Activated naive CD4-positive, alpha-beta T cell treated with anti-CD3 and anti-CD28 coated beads for 36 hours (primary cell): ENCODE results near the gene MAPKAPK3. TPM values are rescaled to one million over a fixed set of nuclear protein-coding genes. Genes with fewer than 3 reads are reported as not detected.
"Not testable (repeated sequence)": the region's sequence is repeated elsewhere in the genome, so short reads cannot be mapped to it uniquely, and the experiment has no call there.

Experiments
- CTCF ChIA-PET: fragments of 350-600 bp; sonication (Branson Sonifier 250); formaldehyde crosslinking; loops from one replicate; lab custom pipeline; 2021; ENCODE audit warnings: antibody characterized with exemption; lab: Charles Lee
- DNase-seq: peaks from one replicate; pipeline ENCODE4 v3.0.0-alpha.2; 2020
- H3K27ac Mint-ChIP-seq: one replicate; pipeline ENCODE4 v1.8.0; 2021; ENCODE audit warnings: mild to moderate bottlenecking, mixed read lengths
- H3K27me3 Mint-ChIP-seq: one replicate; pipeline ENCODE4 v1.8.0; 2021; ENCODE audit warnings: low read depth, mixed read lengths
- H3K36me3 Mint-ChIP-seq: one replicate; pipeline ENCODE4 v1.8.0; 2021; ENCODE audit warnings: low read depth, mixed read lengths
- H3K4me1 Mint-ChIP-seq: one replicate; pipeline ENCODE4 v1.8.0; 2021; ENCODE audit warnings: low read depth, mixed read lengths
- H3K4me3 Mint-ChIP-seq: one replicate; pipeline ENCODE4 v1.8.0; 2021; ENCODE audit warnings: mild to moderate bottlenecking, moderate library complexity, mixed read lengths
- H3K9me3 Mint-ChIP-seq: one replicate; pipeline ENCODE4 v1.8.0; 2021; ENCODE audit warnings: mixed read lengths
- intact Hi-C: fragments of 100-400 bp; cut with micrococcal nuclease; formaldehyde crosslinking; loops from one replicate; pipeline ENCODE4 v1.15.1; 2023
- microRNA-seq: library from miRNA; unstranded; fragments of <30 nt; microRNA quantifications from one replicate; pipeline ENCODE4 v1.2.0, GENCODE V29; 2022; ENCODE audit warnings: borderline microRNAs expressed, borderline replicate concordance
- total RNA-seq, 2 experiments: library from RNA; stranded (reverse); gene quantifications; one replicate each; pipeline ENCODE4 v1.2.3, GENCODE V29; 2021

Gene MAPKAPK3
- total RNA-seq, 2 experiments from 2014 or later = 105 to 106 TPM

GRCh38 chr3:50676031-50676705 is 59.2 kb downstream of the MAPKAPK3 start:
- CTCF ChIA-PET = interaction anchor here (0.6 to 3.4 kb wide), 17 partner anchors 8 to 724 kb away, joined by 3 to 16 read pairs (median 3); no protein-coding TSS in a partner anchor
- Mint-ChIP-seq H3K27me3 (peaks cover 37% of the 10 kb centered on the region), H3K4me1 (peaks cover 7% of the 10 kb centered on the region), H3K27ac (no peak overlapping the region), H3K9me3 (no peaks in the 10 kb centered on the region), H3K36me3 (no peaks in the 10 kb centered on the region), H3K4me3 (no peak overlapping the region)
- DNase-seq = no peak
- intact Hi-C loops = loop anchor here (5.0 kb wide), 2 partner anchors 696 to 711 kb away; partner anchors contain the start of gene MANF

GRCh38 chr3:50687127-50687751 is 70.3 kb downstream of the MAPKAPK3 start:
- no peaks in the 10 kb centered on the region for H3K36me3 Mint-ChIP-seq
- CTCF ChIA-PET = interaction anchor here (0.8 kb wide), 1 partner anchor 16 kb away, joined by 3 read pairs; no protein-coding TSS in a partner anchor

GRCh38 chr3:50687916-50688315 is 71.0 kb downstream of the MAPKAPK3 start:
- peaks cover 5% of the 10 kb centered on the region for H3K27me3 Mint-ChIP-seq
- CTCF ChIA-PET = no interaction called here
- no peak overlapping the region for H3K27ac Mint-ChIP-seq
- no peaks in the 10 kb centered on the region for H3K36me3 Mint-ChIP-seq
- H3K4me1 Mint-ChIP-seq = no peaks in the 10 kb centered on the region
- H3K9me3 Mint-ChIP-seq = no peaks in the 10 kb centered on the region
- intact Hi-C loops = no loop called here
- DNase-seq = no peak
- no peak overlapping the region for H3K4me3 Mint-ChIP-seq

More at GRCh38 chr3:50687127-50687751, 70.3 kb downstream of the MAPKAPK3 start:
- Mint-ChIP-seq H3K9me3 (no peaks in the 10 kb centered on the region), H3K27ac (no peak overlapping the region), H3K27me3 (peaks cover 5% of the 10 kb centered on the region), H3K4me3 (no peak overlapping the region), H3K4me1 (no peaks in the 10 kb centered on the region)
- intact Hi-C loops = no loop called here
- no peak for DNase-seq

GRCh38 chr3:50688602-50689001 is 71.7 kb downstream of the MAPKAPK3 start:
- intact Hi-C loops = not testable (repeated sequence)
- CTCF ChIA-PET = interaction anchor here (0.9 kb wide), 1 partner anchor 14 kb away, joined by 4 read pairs; the partner anchor contains the start of gene DOCK3

GRCh38 chr3:50689558-50689957 is 72.6 kb downstream of the MAPKAPK3 start:
- Mint-ChIP-seq H3K4me1 (no peaks in the 10 kb centered on the region), H3K9me3 (no peaks in the 10 kb centered on the region), H3K27ac (no peak overlapping the region), H3K27me3 (peaks cover 2% of the 10 kb centered on the region), H3K36me3 (no peaks in the 10 kb centered on the region), H3K4me3 (no peak overlapping the region)
- intact Hi-C loops = no loop called here
- DNase-seq = no peak
- CTCF ChIA-PET = interaction anchor here (0.9 kb wide), 1 partner anchor 14 kb away, joined by 4 read pairs; the partner anchor contains the start of gene DOCK3

More at GRCh38 chr3:50688602-50689001, 71.7 kb downstream of the MAPKAPK3 start:
- DNase-seq, H3K36me3 Mint-ChIP-seq, H3K27me3 Mint-ChIP-seq, H3K4me1 Mint-ChIP-seq, H3K27ac Mint-ChIP-seq, H3K4me3 Mint-ChIP-seq, H3K9me3 Mint-ChIP-seq: not testable (repeated sequence)

- Mint-ChIP-seq H3K4me3 (no peak overlapping the region), H3K4me1 (no peaks in the 10 kb centered on the region), H3K36me3 (peaks cover 5% of the 10 kb centered on the region), H3K27ac (no peak overlapping the region), H3K27me3 (no peaks in the 10 kb centered on the region), H3K9me3 (peaks cover 12% of the 10 kb centered on the region)
- intact Hi-C loops = no loop called here
- CTCF ChIA-PET = no interaction called here
- DNase-seq = no peak
Measured at GRCh38 chr3:50695031-50695430, 78.1 kb downstream of the MAPKAPK3 start.

- CTCF ChIA-PET = interaction anchor here (0.6 kb wide), 2 partner anchors 87 to 285 kb away, joined by 3 read pairs; no protein-coding TSS in a partner anchor
Measured at GRCh38 chr3:50696276-50696675, 79.3 kb downstream of the MAPKAPK3 start.

GRCh38 chr3:50698269-50698668 is 81.3 kb downstream of the MAPKAPK3 start:
- DNase-seq = no peak
- intact Hi-C loops = no loop called here
- Mint-ChIP-seq H3K27me3 (no peaks in the 10 kb centered on the region), H3K9me3 (peaks cover 12% of the 10 kb centered on the region), H3K36me3 (peaks cover 5% of the 10 kb centered on the region), H3K27ac (no peak overlapping the region), H3K4me1 (no peaks in the 10 kb centered on the region), H3K4me3 (no peak overlapping the region)
- CTCF ChIA-PET = no interaction called here

More at GRCh38 chr3:50696276-50696675, 79.3 kb downstream of the MAPKAPK3 start:
- H3K27me3 Mint-ChIP-seq = no peaks in the 10 kb centered on the region
- no peak overlapping the region for H3K27ac Mint-ChIP-seq
- peaks cover 5% of the 10 kb centered on the region for H3K36me3 Mint-ChIP-seq
- H3K9me3 Mint-ChIP-seq = peaks cover 12% of the 10 kb centered on the region
- DNase-seq = no peak
- H3K4me3 Mint-ChIP-seq = no peak overlapping the region
- intact Hi-C loops = no loop called here
- no peaks in the 10 kb centered on the region for H3K4me1 Mint-ChIP-seq

Small RNAs within 50 kb of the gene (microRNA-seq; reads per million reads assigned to microRNA genes)
- gene MIR4787 = 19.2 reads per million, percentile 33 among the genes with 10 or more reads in this experiment

Other genes with a start within 250 kb of the MAPKAPK3 start
- under 1 TPM; 0.89 to 0.95 TPM for gene CACNA2D2, start 113.5 kb upstream of the MAPKAPK3 start, total RNA-seq
- 1 to 10 TPM; 3.1 to 3.8 TPM for gene C3orf18, start 49.4 kb upstream of the MAPKAPK3 start, total RNA-seq
- gene HEMK1, start 47.6 kb upstream of the MAPKAPK3 start, total RNA-seq = 10 to 100 TPM; 27.0 to 30.4 TPM
- 100 to 1,000 TPM; 136 to 138 TPM for gene CISH, start 5.4 kb upstream of the MAPKAPK3 start, total RNA-seq
- 1 to 10 TPM; 1.6 to 1.7 TPM for gene DOCK3, start 57.8 kb downstream of the MAPKAPK3 start, total RNA-seq